GM18951 (cell line): ENCODE data around the gene SSBP2.

Source experiments
- POLR2A ChIP-seq: IDR thresholded peaks from 4 replicates; pipeline ENCODE4 v1.6.1; 2011; ENCODE audit warnings: mild to moderate bottlenecking; ENCODE audit not compliant: insufficient read length, insufficient read depth; ENCODE audit errors: extremely low read depth
- in situ Hi-C: fragments of 300-500 bp; cut with MboI; formaldehyde crosslinking; loops from one replicate; pipeline ENCODE4 v1.12.0; 2022; ENCODE audit warnings: low sequenced_read_pairs, mixed read lengths, inconsistent platforms; ENCODE audit not compliant: unreplicated experiment

The SSBP2 gene

GRCh38 chr5:81751009-81751835 is at the start of gene SSBP2:
SSBP2 (minus strand) TSS chr5:81751097; CDS start chr5:81751042, 55 bp downstream.
- in situ Hi-C loops = loop anchor here (10.0 kb wide), 1 partner anchor 94 kb away; no protein-coding TSS in a partner anchor
- peak; percentile 62 for TF ChIP-seq POLR2A

DNA sequence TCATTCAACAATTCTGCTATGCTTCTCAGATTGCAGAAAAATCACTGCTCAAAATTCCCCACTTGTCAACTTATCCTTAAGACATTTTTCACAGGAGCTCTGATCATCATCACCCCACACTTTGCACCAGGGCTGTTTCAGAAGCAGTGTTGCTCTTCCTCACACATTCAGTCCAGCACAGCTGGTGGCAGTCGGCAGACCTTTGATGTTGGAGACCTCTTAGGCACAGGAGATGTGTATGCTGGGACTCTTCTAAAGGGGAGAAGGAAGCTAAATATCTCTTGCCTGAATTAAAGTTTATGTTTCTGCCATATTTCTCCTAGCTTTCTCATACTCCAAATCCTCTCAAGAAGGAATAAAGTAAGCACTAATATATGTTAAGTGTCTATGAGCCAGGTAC is 44.8 kb upstream of the SSBP2 start:
- in situ Hi-C loops = no loop called here
- no peak for TF ChIP-seq POLR2A

DNA sequence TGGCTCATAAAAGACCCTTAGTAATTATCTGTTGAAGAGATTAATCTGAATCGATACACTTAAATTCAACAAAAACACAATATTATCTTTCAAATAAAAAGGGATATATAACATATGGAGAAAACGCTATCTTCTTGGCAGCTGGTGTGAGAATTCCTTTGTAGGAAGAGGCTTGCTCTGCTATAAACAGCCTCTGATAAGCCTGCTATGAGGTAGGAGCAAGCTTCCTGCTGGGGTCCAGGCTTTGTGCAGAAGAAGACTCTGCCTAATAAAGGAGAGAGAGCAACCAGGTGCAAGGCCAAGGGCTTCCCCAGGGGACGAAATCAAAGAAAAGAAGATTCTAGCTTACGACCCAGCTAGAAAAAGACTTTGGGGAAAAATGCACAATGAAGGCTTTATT is 43.3 kb upstream of the SSBP2 start:
- in situ Hi-C loops = no loop called here
- TF ChIP-seq POLR2A = no peak

GRCh38 chr5:81790336-81790735 is 39.4 kb upstream of the SSBP2 start:
- in situ Hi-C loops = no loop called here

DNA sequence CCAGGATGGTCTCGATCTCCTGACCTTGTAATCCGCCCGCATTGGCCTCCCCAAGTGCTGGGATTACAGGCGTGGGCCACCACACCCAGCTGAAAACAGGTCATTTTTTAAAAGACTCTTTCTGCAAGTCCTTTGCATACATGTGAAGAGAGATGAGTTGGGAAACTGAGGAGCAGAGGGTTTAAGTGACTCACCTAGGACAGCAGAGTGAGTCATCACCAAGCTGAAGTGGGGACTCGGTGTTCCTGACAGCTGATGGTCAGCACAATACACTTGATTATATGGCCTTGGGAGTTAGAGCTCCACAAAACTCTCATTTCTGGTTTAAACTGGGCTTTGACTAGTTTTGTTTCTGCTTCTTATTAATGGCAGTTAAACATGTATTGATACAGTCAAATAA is 38.1 kb upstream of the SSBP2 start:
- in situ Hi-C loops = no loop called here
- TF ChIP-seq POLR2A = no peak

More at GRCh38 chr5:81790336-81790735, 39.4 kb upstream of the SSBP2 start:
- TF ChIP-seq POLR2A = no peak

- in situ Hi-C loops = no loop called here
- TF ChIP-seq POLR2A = no peak
Measured at GRCh38 chr5:81788329-81788728, 37.4 kb upstream of the SSBP2 start.

- in situ Hi-C loops = no loop called here
- TF ChIP-seq POLR2A = no peak
Measured at GRCh38 chr5:81787474-81788242, 36.8 kb upstream of the SSBP2 start.

DNA sequence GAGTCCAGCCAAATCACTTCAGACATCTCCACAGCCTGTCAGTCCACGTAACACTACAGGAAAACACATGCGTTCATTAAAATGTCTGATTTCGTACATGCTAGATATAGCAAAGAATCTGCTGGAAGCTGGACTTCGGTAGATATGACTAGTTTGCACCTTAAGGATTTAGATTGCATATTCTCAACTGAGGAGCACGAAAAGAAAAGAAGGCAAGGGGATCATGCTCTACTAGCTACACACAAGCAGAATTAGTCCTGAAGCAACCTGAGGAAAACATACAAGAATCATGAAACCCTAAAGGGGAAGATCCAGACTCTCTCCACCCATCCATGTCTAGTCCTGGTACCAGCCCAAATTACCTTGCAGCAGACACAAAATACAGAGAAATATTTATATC is 36.1 kb upstream of the SSBP2 start:
- TF ChIP-seq POLR2A = no peak
- in situ Hi-C loops = no loop called here

DNA sequence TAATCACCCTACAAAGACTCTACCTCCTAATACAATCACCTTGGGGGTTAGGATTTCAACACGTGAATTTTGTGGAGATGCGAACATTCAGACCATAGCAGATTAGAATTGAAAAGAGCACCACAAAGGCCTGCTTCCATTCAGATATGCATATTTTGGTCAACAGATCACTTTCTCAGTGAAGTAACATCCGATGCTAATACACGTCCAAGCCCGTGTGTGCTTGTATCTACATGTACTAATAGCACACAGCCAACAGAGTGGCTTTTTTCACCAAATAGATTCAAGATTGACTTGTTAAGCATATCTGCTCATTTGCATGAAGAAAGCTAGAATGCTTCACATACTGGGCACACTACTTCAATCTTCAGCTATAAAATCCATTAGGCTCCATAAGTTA is 35.6 kb upstream of the SSBP2 start:
- TF ChIP-seq POLR2A = no peak
- in situ Hi-C loops = no loop called here

DNA sequence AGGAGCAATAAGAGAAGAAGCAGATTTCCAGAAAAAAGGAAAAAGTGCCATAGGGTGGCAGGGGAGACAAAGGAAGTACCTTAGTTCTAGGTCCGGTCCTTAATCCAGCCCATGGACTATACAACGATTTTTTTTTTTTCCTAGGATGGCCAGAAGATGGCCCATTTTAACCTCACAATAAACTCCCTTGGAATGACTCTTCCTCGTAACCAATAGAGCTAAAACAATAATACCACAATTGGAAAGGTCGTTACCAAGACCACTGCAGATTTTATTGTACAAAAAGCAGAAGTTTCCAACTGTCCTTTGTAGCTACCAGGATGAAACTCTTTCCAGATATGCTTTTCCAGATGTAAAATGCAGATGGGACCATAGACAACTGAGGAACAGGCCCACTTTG is 34.4 kb upstream of the SSBP2 start:
- in situ Hi-C loops = no loop called here
- no peak for TF ChIP-seq POLR2A

- no peak for TF ChIP-seq POLR2A
- in situ Hi-C loops = no loop called here
Measured at GRCh38 chr5:81783401-81783800, 32.5 kb upstream of the SSBP2 start.

GRCh38 chr5:81782811-81783210 is 31.9 kb upstream of the SSBP2 start:
- in situ Hi-C loops = no loop called here
- TF ChIP-seq POLR2A = no peak

GRCh38 chr5:81779916-81780266 is 29.0 kb upstream of the SSBP2 start:
- in situ Hi-C loops = no loop called here

More at GRCh38 chr5:81779916-81780266, 29.0 kb upstream of the SSBP2 start:
- no peak for TF ChIP-seq POLR2A
